GM12865 (cell line): ENCODE results near the gene ORM2.

Experiments used
- DNase-seq: peaks from one replicate; pipeline ENCODE4 v3.0.0; 2010; ENCODE audit warnings: low read depth
- H3K4me3 ChIP-seq: 2 replicates; pipeline ENCODE4 v1.5.1; 2011; ENCODE audit warnings: mild to moderate bottlenecking, low read depth, low read length, control low read depth
- CTCF ChIP-seq: IDR thresholded peaks from 2 replicates; pipeline ENCODE4 v1.5.1; 2011; ENCODE audit warnings: low read length, control low read depth, low read depth, inconsistent platforms; ENCODE audit not compliant: insufficient read depth; ENCODE audit errors: missing control alignments

Gene ORM2

GRCh38 chr9:114367366-114367765 is 37.7 kb downstream of the ORM2 start:
- TF ChIP-seq CTCF, result no peak
- H3K4me3 ChIP-seq, result peak overlapping the region; percentile 47
- no peak for DNase-seq

GRCh38 chr9:114367772-114368569 is 38.3 kb downstream of the ORM2 start:
- no peak overlapping the region; the same call in 1 of the 2 replicates for H3K4me3 ChIP-seq
- DNase-seq, result no peak
- no peak for TF ChIP-seq CTCF

GRCh38 chr9:114369216-114370130 is 39.8 kb downstream of the ORM2 start:
- TF ChIP-seq CTCF, result no peak
- no peak for DNase-seq
- H3K4me3 ChIP-seq, result no peak overlapping the region

GRCh38 chr9:114370251-114370967 is 40.7 kb downstream of the ORM2 start:
- DNase-seq, result no peak
- TF ChIP-seq CTCF, result no peak
- no peak overlapping the region for H3K4me3 ChIP-seq

- TF ChIP-seq CTCF, result no peak
- no peak overlapping the region for H3K4me3 ChIP-seq
- no peak for DNase-seq
These were observed 41.3 kb downstream of the ORM2 start for GRCh38 chr9:114370968-114371320.

GRCh38 chr9:114371343-114371944 is 41.8 kb downstream of the ORM2 start:
- no peak for DNase-seq
- no peak for TF ChIP-seq CTCF
- no peak overlapping the region for H3K4me3 ChIP-seq
